ENCODE measurements around the gene POLA1. TPM values are rescaled to one million over a fixed set of nuclear protein-coding genes. Genes with fewer than 3 reads are reported as not detected.
"Not testable (repeated sequence)": the region's sequence is repeated elsewhere in the genome, so short reads cannot be mapped to it uniquely, and the experiment has no call there.

POLA1 gene
- total and polyA plus RNA-seq, 2 donors (not counting 1 experiment from before 2014, with no cell fraction given), result 3.0 to 16.3 TPM

DNA sequence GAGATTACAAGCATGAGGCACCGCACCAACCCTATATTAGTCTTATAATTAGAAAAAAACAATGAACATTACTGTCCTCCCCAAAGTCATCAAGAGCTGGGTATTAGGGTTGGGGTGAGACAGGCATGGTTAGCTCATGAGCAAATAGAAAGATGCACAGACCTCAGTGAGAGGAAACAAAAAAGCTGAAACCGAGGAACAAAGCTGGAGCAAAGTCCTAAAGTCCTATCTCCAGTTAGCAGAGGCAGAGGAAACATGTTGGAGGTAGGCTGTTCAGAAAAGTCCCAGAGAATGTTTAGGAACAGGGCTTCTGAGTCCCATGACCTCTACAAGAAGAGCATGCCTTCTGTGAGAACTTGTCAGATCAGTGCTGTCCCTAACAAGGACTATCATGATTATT, 41.9 kb upstream of the POLA1 start:
- no peaks in the 10 kb centered on the region for H4K20me1 ChIP-seq (ENCODE audit: control insufficient read depth, insufficient read depth, low read length, poor library complexity, severe bottlenecking)
- intact Hi-C loops (cut with micrococcal nuclease), result no loop called here
- WGBS (ENCODE audit: insufficient coverage), result no CpG with 5 or more reads among the region's 2 CpGs
- TF ChIP-seq EZH2 (IDR thresholded peaks at IDR 0.05; ENCODE audit: borderline replicate concordance, insufficient read depth, low read depth, low read length, poor library complexity, severe bottlenecking), result no peak
- TF ChIP-seq, protein P1, sequence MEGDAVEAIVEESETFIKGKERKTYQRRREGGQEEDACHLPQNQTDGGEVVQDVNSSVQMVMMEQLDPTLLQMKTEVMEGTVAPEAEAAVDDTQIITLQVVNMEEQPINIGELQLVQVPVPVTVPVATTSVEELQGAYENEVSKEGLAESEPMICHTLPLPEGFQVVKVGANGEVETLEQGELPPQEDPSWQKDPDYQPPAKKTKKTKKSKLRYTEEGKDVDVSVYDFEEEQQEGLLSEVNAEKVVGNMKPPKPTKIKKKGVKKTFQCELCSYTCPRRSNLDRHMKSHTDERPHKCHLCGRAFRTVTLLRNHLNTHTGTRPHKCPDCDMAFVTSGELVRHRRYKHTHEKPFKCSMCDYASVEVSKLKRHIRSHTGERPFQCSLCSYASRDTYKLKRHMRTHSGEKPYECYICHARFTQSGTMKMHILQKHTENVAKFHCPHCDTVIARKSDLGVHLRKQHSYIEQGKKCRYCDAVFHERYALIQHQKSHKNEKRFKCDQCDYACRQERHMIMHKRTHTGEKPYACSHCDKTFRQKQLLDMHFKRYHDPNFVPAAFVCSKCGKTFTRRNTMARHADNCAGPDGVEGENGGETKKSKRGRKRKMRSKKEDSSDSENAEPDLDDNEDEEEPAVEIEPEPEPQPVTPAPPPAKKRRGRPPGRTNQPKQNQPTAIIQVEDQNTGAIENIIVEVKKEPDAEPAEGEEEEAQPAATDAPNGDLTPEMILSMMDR (IDR thresholded peaks at IDR 0.05), result no peak
- H3K9ac ChIP-seq (ENCODE audit: low read length), result no peak overlapping the region
- Mint-ChIP-seq H3K4me3 (no peak overlapping the region), H3K4me1 (peaks cover 12% of the 10 kb centered on the region), H3K9me3 (ENCODE audit: insufficient read depth) (no peaks in the 10 kb centered on the region), H3K27ac (no peak overlapping the region), H3K27me3 (peaks cover 21% of the 10 kb centered on the region)
- H3K79me2 ChIP-seq (ENCODE audit: control insufficient read depth, insufficient read depth, low read length), result no peaks in the 10 kb centered on the region
- H3K4me3 ChIP-seq (ENCODE audit: control extremely low read depth in 1 of 5, extremely low read depth in 1 of 5, insufficient read depth in 1 of 5, low read depth in 2 of 5, low read length in 4 of 5), result no peak overlapping the region
- no peak for DNase-seq
- H3K27ac ChIP-seq (ENCODE audit: low read length in 2 of 2), result no peak overlapping the region
- H3K4me2 ChIP-seq (replicated peaks; ENCODE audit: low read depth, low read length, poor library complexity, severe bottlenecking), result no peak overlapping the region
- peaks cover 9 to 13% of the 10 kb centered on the region in 2 donors for H3K4me1 ChIP-seq (ENCODE audit: control insufficient read depth in 2 of 2, insufficient read depth in 2 of 2, low read length in 2 of 2)
- peaks cover 0 to 16% (median 3%) of the 10 kb centered on the region in 4 experiments for H3K27me3 ChIP-seq (replicated peaks in 1 of 4; ENCODE audit: control extremely low read depth in 1 of 4, control insufficient read depth in 3 of 4, insufficient read depth in 4 of 4, low read length in 3 of 4)
- no peak for ATAC-seq (ENCODE audit: low read depth)
- POLR2A ChIA-PET, result no interaction called here
- no peaks in the 10 kb centered on the region for H3K9me3 ChIP-seq (ENCODE audit: control extremely low read depth in 1 of 3, control insufficient read depth in 2 of 3, insufficient read depth in 1 of 3, low read length in 2 of 3)
- no peak overlapping the region for H2AFZ ChIP-seq (ENCODE audit: insufficient read depth, low read depth, low read length, poor library complexity, severe bottlenecking)
- CTCF ChIA-PET, result no interaction called here
- no peaks in the 10 kb centered on the region for H3K36me3 ChIP-seq (replicated peaks in 1 of 2; ENCODE audit: control extremely low read depth in 1 of 2, control insufficient read depth in 1 of 2, extremely low read depth in 1 of 2, insufficient read depth in 2 of 2, low read length in 1 of 2)

DNA sequence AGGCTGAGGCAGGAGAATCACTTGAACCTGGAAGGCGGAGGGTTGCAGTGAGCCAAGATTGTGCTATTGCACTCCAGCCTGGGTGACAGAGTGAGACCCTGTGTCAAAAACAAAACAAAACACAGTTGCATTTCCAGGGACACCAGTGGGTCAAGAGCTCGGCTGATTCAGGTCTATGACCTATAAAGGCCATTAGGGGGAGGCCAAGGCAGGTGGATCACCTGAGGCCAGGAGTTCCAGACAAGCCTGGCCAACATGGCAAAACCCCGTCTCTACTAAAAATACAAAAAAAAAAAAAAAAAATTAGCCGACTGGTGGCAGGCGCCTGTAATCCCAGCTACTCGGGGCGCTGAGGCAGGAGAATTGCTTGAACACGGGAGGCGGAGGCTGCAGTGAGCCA, 38.0 kb upstream of the POLA1 start:
- H3K9me3 ChIP-seq (ENCODE audit: control extremely low read depth in 1 of 3, control insufficient read depth in 2 of 3, insufficient read depth in 1 of 3, low read length in 2 of 3); CTCF ChIA-PET; intact Hi-C loops (cut with micrococcal nuclease); H2AFZ ChIP-seq (ENCODE audit: insufficient read depth, low read depth, low read length, poor library complexity, severe bottlenecking); H3K4me3 ChIP-seq (ENCODE audit: control extremely low read depth in 1 of 5, extremely low read depth in 1 of 5, insufficient read depth in 1 of 5, low read depth in 2 of 5, low read length in 4 of 5); H3K4me1 ChIP-seq (ENCODE audit: control insufficient read depth in 2 of 2, insufficient read depth in 2 of 2, low read length in 2 of 2); H3K4me1 Mint-ChIP-seq; H3K4me2 ChIP-seq (replicated peaks; ENCODE audit: low read depth, low read length, poor library complexity, severe bottlenecking); H3K4me3 Mint-ChIP-seq; ATAC-seq (ENCODE audit: low read depth); POLR2A ChIA-PET; H3K27me3 ChIP-seq (replicated peaks in 1 of 4; ENCODE audit: control extremely low read depth in 1 of 4, control insufficient read depth in 3 of 4, insufficient read depth in 4 of 4, low read length in 3 of 4); H3K36me3 ChIP-seq (replicated peaks in 1 of 2; ENCODE audit: control extremely low read depth in 1 of 2, control insufficient read depth in 1 of 2, extremely low read depth in 1 of 2, insufficient read depth in 2 of 2, low read length in 1 of 2); H3K27ac ChIP-seq (ENCODE audit: low read length in 2 of 2); H4K20me1 ChIP-seq (ENCODE audit: control insufficient read depth, insufficient read depth, low read length, poor library complexity, severe bottlenecking); H3K27me3 Mint-ChIP-seq; DNase-seq; H3K79me2 ChIP-seq (ENCODE audit: control insufficient read depth, insufficient read depth, low read length); H3K9me3 Mint-ChIP-seq (ENCODE audit: insufficient read depth); H3K27ac Mint-ChIP-seq; H3K9ac ChIP-seq (ENCODE audit: low read length): not testable (repeated sequence)
- 100% methylated on average over 1 of the region's 9 CpGs for WGBS (ENCODE audit: insufficient coverage)

Measured in B cell (primary cell).